GM12875 (cell line): ENCODE data around the gene MFN1.

Source experiments
- H3K4me3 ChIP-seq: one replicate; pipeline ENCODE4 v1.5.1; 2011; ENCODE audit warnings: low read depth, low read length, control low read depth
- CTCF ChIP-seq: IDR thresholded peaks from 2 replicates; pipeline ENCODE4 v1.5.1; 2011; ENCODE audit warnings: low read depth, mild to moderate bottlenecking, control low read depth, inconsistent platforms, low read length, moderate library complexity, borderline replicate concordance; ENCODE audit not compliant: insufficient read depth

The MFN1 gene

GRCh38 chr3:179401561-179401960, 54.1 kb downstream of the MFN1 start:
- no peak for TF ChIP-seq CTCF

GRCh38 chr3:179402963-179403362, 55.5 kb downstream of the MFN1 start:
- H3K4me3 ChIP-seq = no peak overlapping the region
- TF ChIP-seq CTCF = no peak

More at GRCh38 chr3:179401561-179401960, 54.1 kb downstream of the MFN1 start:
- no peak overlapping the region for H3K4me3 ChIP-seq

GRCh38 chr3:179404307-179404706, 56.8 kb downstream of the MFN1 start:
- no peak for TF ChIP-seq CTCF
- H3K4me3 ChIP-seq = no peak overlapping the region

GRCh38 chr3:179410331-179410730, 62.8 kb downstream of the MFN1 start:
- H3K4me3 ChIP-seq = no peak overlapping the region
- 0 out of 2 replicates have a peak, but pooled peaks have one; percentile 11 for TF ChIP-seq CTCF

GRCh38 chr3:179410999-179411398, 63.5 kb downstream of the MFN1 start:
- TF ChIP-seq CTCF = no peak
- H3K4me3 ChIP-seq = no peak overlapping the region

GRCh38 chr3:179414804-179415203, 67.3 kb downstream of the MFN1 start:
- no peak overlapping the region for H3K4me3 ChIP-seq
- no peak for TF ChIP-seq CTCF

- H3K4me3 ChIP-seq = no peak overlapping the region
- no peak for TF ChIP-seq CTCF
These were observed 67.9 kb downstream of the MFN1 start for GRCh38 chr3:179415377-179415776.
